GM12878 (cell line): Measurements from ENCODE around the gene SHPK. TPM values are rescaled to one million over a fixed set of nuclear protein-coding genes. Genes with fewer than 3 reads are reported as not detected.

Experiments
- ATAC-seq: fragments of 200-7000 bp; cut with Tn5 transposase; 3 replicates; pipeline ENCODE4 v1.9.1; 2020; ENCODE audit warnings: mild to moderate bottlenecking, moderate library complexity
- BruUV-seq: library from RNA; stranded (reverse); fragments of 400-500 nt; replicated peaks from 2 replicates; lab custom pipeline; 2021; lab: Mats Ljungman, UMichigan
- CTCF ChIA-PET: fragments of 300-600 bp; sonication (Branson Sonifier 250); formaldehyde crosslinking; extraction: SDS; loops from one replicate; lab custom pipeline; 2021; ENCODE audit warnings: inconsistent platforms; lab: Yijun Ruan, JAX
- POLR2A ChIA-PET: fragments of 350-600 bp; formaldehyde crosslinking; extraction: SDS; loops from one replicate; lab custom pipeline; 2021; ENCODE audit warnings: inconsistent platforms; lab: Charles Lee
- RAD21 ChIA-PET: fragments of 300-600 bp; sonication (Branson Sonifier 250); formaldehyde crosslinking; loops from one replicate; lab custom pipeline; 2023; ENCODE audit warnings: antibody characterized with exemption; ENCODE audit not compliant: unreplicated experiment; lab: Charles Lee
- SMC1A ChIA-PET: fragments of 300-600 bp; sonication (Branson Sonifier 250); formaldehyde crosslinking; loops from one replicate; lab custom pipeline; 2023; ENCODE audit not compliant: unreplicated experiment, uncharacterized antibody; lab: Charles Lee
- DNase-seq: peaks from one replicate; pipeline ENCODE4 v3.0.0-alpha.2; 2011; ENCODE audit warnings: low read depth, low spot score
- FAIRE-seq: peaks from 3 replicates; lab custom pipeline; 2011; peaks lifted over from hg19 to GRCh38; lab: Jason Lieb, UNC
- H2AFZ ChIP-seq: 2 replicates; pipeline ENCODE4 v1.6.0; 2011; ENCODE audit warnings: low read depth, low read length, control low read depth; ENCODE audit not compliant: control insufficient read depth
- H3K27ac ChIP-seq: 2 replicates; pipeline ENCODE4 v1.5.1; 2011; ENCODE audit warnings: control low read depth; ENCODE audit not compliant: control insufficient read depth, insufficient read depth
- H3K27me3 ChIP-seq, 2 experiments: replicated peaks in 1 of 2; 2 replicates each; pipeline versions ENCODE4 v1.6.0 to v1.6.1; 2011; ENCODE audit warnings: low read length in 1 of 2; ENCODE audit not compliant: control insufficient read depth in 2 of 2, insufficient read depth in 2 of 2
- H3K36me3 ChIP-seq, 2 experiments: 2 replicates each; pipeline ENCODE4 v1.5.1; 2011; ENCODE audit warnings: low read length in 1 of 2; ENCODE audit not compliant: control insufficient read depth in 2 of 2, insufficient read depth in 2 of 2
- H3K4me1 ChIP-seq: 2 replicates; pipeline ENCODE4 v1.6.1; 2011; ENCODE audit warnings: mild to moderate bottlenecking, low read length, moderate library complexity, mixed read lengths; ENCODE audit not compliant: control insufficient read depth, insufficient read depth
- H3K4me2 ChIP-seq: 2 replicates; pipeline ENCODE4 v1.6.0; 2011; ENCODE audit warnings: control low read depth; ENCODE audit not compliant: control insufficient read depth, insufficient read depth
- H3K4me3 ChIP-seq: fragments of 200-600 bp; sonication (generic); 2 replicates; pipeline ENCODE4 v1.5.1; 2016
- H3K79me2 ChIP-seq: 2 replicates; pipeline ENCODE4 v1.6.0; 2011; ENCODE audit warnings: low read length; ENCODE audit not compliant: control insufficient read depth, insufficient read depth
- H3K9ac ChIP-seq: 2 replicates; pipeline ENCODE4 v1.8.0; 2011; ENCODE audit warnings: low read length, control low read depth, mixed read lengths; ENCODE audit not compliant: control insufficient read depth, insufficient read depth
- H3K9me3 ChIP-seq: replicated peaks from 3 replicates; pipeline ENCODE4 v1.5.1; 2011; ENCODE audit warnings: mild to moderate bottlenecking, low read length; ENCODE audit not compliant: control insufficient read depth, insufficient read depth
- H4K20me1 ChIP-seq: 2 replicates; pipeline ENCODE4 v1.6.0; 2011; ENCODE audit not compliant: control insufficient read depth, insufficient read depth
- CHD2 ChIP-seq: IDR thresholded peaks from 2 replicates; pipeline ENCODE4 v1.6.1; 2011; ENCODE audit warnings: low read depth, low read length, improper control_type of control experiment, borderline replicate concordance
- CUX1 ChIP-seq: IDR thresholded peaks from 2 replicates; pipeline ENCODE4 v1.6.1; 2012; ENCODE audit warnings: improper control_type of control experiment, low read depth, low read length; ENCODE audit not compliant: insufficient replicate concordance
- DPF2 ChIP-seq: fragments of 450-650 bp; IDR thresholded peaks from 2 replicates; pipeline ENCODE4 v1.6.1; 2017; ENCODE audit warnings: mild to moderate bottlenecking
- EED ChIP-seq: sonication (generic); IDR thresholded peaks from 2 replicates; pipeline ENCODE4 v1.6.1; 2016; ENCODE audit warnings: antibody characterized with exemption, low read depth
- ETV6 ChIP-seq, 2 experiments: fragments of 450-650 bp in 1 of 2; IDR thresholded peaks in 1 of 2; conservative IDR thresholded peaks in 1 of 2; 2 replicates each; pipeline ENCODE4 v1.6.1; 2014; ENCODE audit warnings: antibody characterized with exemption in 1 of 2, borderline replicate concordance in 1 of 2, low read depth in 1 of 2, mild to moderate bottlenecking in 1 of 2, moderate library complexity in 1 of 2
- GABPA ChIP-seq: IDR thresholded peaks from 2 replicates; pipeline ENCODE4 v1.6.1; 2014; ENCODE audit warnings: antibody characterized with exemption, low read depth, mild to moderate bottlenecking, inconsistent platforms
- KDM1A ChIP-seq: fragments of 200-600 bp; sonication (generic); IDR thresholded peaks from 2 replicates; pipeline ENCODE4 v1.6.1; 2016; ENCODE audit warnings: borderline replicate concordance
- MTA3 ChIP-seq: IDR thresholded peaks from 2 replicates; pipeline ENCODE4 v1.6.1; 2012; ENCODE audit warnings: low read length, inconsistent platforms, borderline replicate concordance
- MYC ChIP-seq: IDR thresholded peaks from 2 replicates; pipeline ENCODE4 v1.6.1; 2011; ENCODE audit warnings: mild to moderate bottlenecking, low read length, moderate library complexity, inconsistent platforms; ENCODE audit not compliant: insufficient read depth, insufficient replicate concordance, insufficient read length, severe bottlenecking
- NBN ChIP-seq: fragments of 450-650 bp; IDR thresholded peaks from 2 replicates; pipeline ENCODE4 v1.6.1; 2016
- NKRF ChIP-seq: fragments of 450-650 bp; conservative IDR thresholded peaks from 2 replicates; pipeline ENCODE4 v1.6.1; 2017; ENCODE audit warnings: mild to moderate bottlenecking, moderate library complexity
- NR2C2 ChIP-seq: IDR thresholded peaks from 2 replicates; pipeline ENCODE4 v1.6.1; 2011; ENCODE audit warnings: borderline replicate concordance, low read depth; ENCODE audit not compliant: control insufficient read depth, insufficient read length
- STAT3 ChIP-seq: IDR thresholded peaks from 2 replicates; pipeline ENCODE4 v1.6.1; 2011; ENCODE audit warnings: low read depth, low read length, improper control_type of control experiment
- TARDBP ChIP-seq: IDR thresholded peaks from 2 replicates; pipeline ENCODE4 v1.6.1; 2016; ENCODE audit warnings: borderline replicate concordance
- ZNF384 ChIP-seq: IDR thresholded peaks from 2 replicates; pipeline ENCODE4 v1.6.1; 2012; ENCODE audit warnings: low read depth, mild to moderate bottlenecking, low read length, improper control_type of control experiment, borderline replicate concordance
- WGBS: methylation state at CpG from one replicate; pipeline ENCODE4 v1.1.6; 2016; ENCODE audit warnings: low lambda C conversion rate; ENCODE audit not compliant: insufficient replicate concordance, insufficient coverage; ENCODE audit errors: missing lambda C conversion rate; 5-methylcytosine and 5-hydroxymethylcytosine counted together
- in situ Hi-C: fragments of 300-500 bp; cut with MboI; formaldehyde crosslinking; loops from 9 replicates; pipeline ENCODE4 v1.14.3; 2018; ENCODE audit warnings: mixed read lengths
- intact Hi-C: fragments of 100-400 bp; cut with micrococcal nuclease; formaldehyde crosslinking; loops from one replicate; pipeline ENCODE4 v1.14.2; 2022; ENCODE audit not compliant: unreplicated experiment
- polyA plus RNA-seq, 11 experiments: library from polyadenylated mRNA; depleted of rRNA in 4 of 11; unstranded in 6 of 11; stranded (reverse) in 5 of 11; fragments of >200 nt; fragmentation: Nextera tagmentation in 4 of 11; fragmentation: Illumina TruSeq in 1 of 11; extraction: Ambion mirVana in 4 of 11; extraction: Trizol in 1 of 11; gene quantifications; 1 replicate in 1 of 11; 2 replicates in 10 of 11; pipeline versions ENCODE4 v1.2.1 to v1.2.3, GENCODE V29; 2011 to 2016; ENCODE audit warnings: inconsistent platforms in 2 of 11, missing spikeins in 2 of 11, low read depth in 1 of 11
- total RNA-seq, 4 experiments: library from RNA; depleted of rRNA in 3 of 4; stranded (reverse); fragments of >200 nt in 3 of 4; fragmentation: Illumina TruSeq in 1 of 4; extraction: Trizol in 1 of 4; gene quantifications; 2 replicates each; pipeline versions ENCODE4 v1.2.1 to v1.2.3, GENCODE V29; 2013 to 2021

SHPK gene
- total and polyA plus RNA-seq, 10 of the 15 experiments (the other 5 are each of a cell fraction or from before 2014, with no cell fraction given): 1.7 to 16.6 (median 12.9) TPM

GRCh38 chr17:3663102-3664011 is 27.3 kb upstream of the SHPK start:
- intact Hi-C loops: loop anchor here (10.0 kb wide), 1 partner anchor 109 kb away; the partner anchor contains the start of gene TRPV3
- H3K9ac ChIP-seq: no peak overlapping the region
- FAIRE-seq (no peak), DNase-seq (no peak), ATAC-seq (no peak)
- ChIA-PET RAD21 (no interaction called here), POLR2A (interaction anchor here (0.5 to 1.0 kb wide), 2 partner anchors 20 to 27 kb away, joined by 3 to 7 read pairs; partner anchors contain the start of genes CTNS and SHPK), CTCF (interaction anchor here (0.6 kb wide), 1 partner anchor 26 kb away, joined by 3 read pairs; no protein-coding TSS in a partner anchor), SMC1A (no interaction called here)
- WGBS: 88% methylated on average over 33 of the region's 33 CpGs
- no peaks in the 10 kb centered on the region for H4K20me1 ChIP-seq
- H3K9me3 ChIP-seq: no peaks in the 10 kb centered on the region
- no peak overlapping the region for H2AFZ ChIP-seq
- in situ Hi-C loops: no loop called here
- no peak overlapping the region for H3K27ac ChIP-seq
- H3K79me2 ChIP-seq: peaks cover 2% of the 10 kb centered on the region; the same call in 1 of the 2 replicates
- H3K4me2 ChIP-seq: no peak overlapping the region
- no peak overlapping the region for H3K4me3 ChIP-seq
- BruUV-seq: no TSS peak
- H3K27me3 ChIP-seq: no peaks in the 10 kb centered on the region
- peaks cover 5% of the 10 kb centered on the region for H3K4me1 ChIP-seq
- no peaks in the 10 kb centered on the region for H3K36me3 ChIP-seq
- TF ChIP-seq MYC (no peak), STAT3 (no peak), MTA3 (no peak), GABPA (no peak), ETV6 (conservative IDR thresholded peaks at IDR 0.05 in 1 of 2, IDR thresholded peaks at IDR 0.05 in 1 of 2; ENCODE audit: borderline replicate concordance in 1 of 2, low read depth in 1 of 2) (no peak), DPF2 (no peak), EED (no peak), NKRF (no peak), KDM1A (no peak), NBN (no peak), TARDBP (no peak), CHD2 (no peak), ZNF384 (no peak), CUX1 (no peak), NR2C2 (no peak)
